Stimulated activated CD8-positive, alpha-beta memory T cell treated with anti-CD3 and anti-CD28 coated beads, Interleukin-4, amount 100 ng/mL, for 24 hours (primary cell): ENCODE measurements around the gene SESN3.
"Not testable (repeated sequence)": the region's sequence is repeated elsewhere in the genome, so short reads cannot be mapped to it uniquely, and the experiment has no call there.

ENCODE experiments used
- DNase-seq: peaks from one replicate; pipeline ENCODE4 v3.0.0-alpha.2; 2020; ENCODE audit warnings: low read depth

The SESN3 gene

GRCh38 chr11:95152876-95153856 is 77.8 kb downstream of the SESN3 start:
- no peak for DNase-seq

GRCh38 chr11:95150956-95151684 is 79.9 kb downstream of the SESN3 start:
- DNase-seq = peak; percentile 78

GRCh38 chr11:95149651-95150364 is 81.2 kb downstream of the SESN3 start:
- no peak for DNase-seq

GRCh38 chr11:95148938-95149337 is 82.1 kb downstream of the SESN3 start:
- DNase-seq = no peak

- no peak for DNase-seq
Measured at GRCh38 chr11:95148406-95148805, 82.6 kb downstream of the SESN3 start.

- no peak for DNase-seq
Measured at GRCh38 chr11:95147364-95147905, 83.6 kb downstream of the SESN3 start.

- DNase-seq = no peak
Measured at GRCh38 chr11:95145430-95146060, 85.5 kb downstream of the SESN3 start.

GRCh38 chr11:95144313-95145235 is 86.4 kb downstream of the SESN3 start:
- DNase-seq = no peak

GRCh38 chr11:95143106-95143681 is 87.8 kb downstream of the SESN3 start:
- no peak for DNase-seq

GRCh38 chr11:95142431-95142830 is 88.6 kb downstream of the SESN3 start:
- DNase-seq = no peak

- DNase-seq = no peak
Measured at GRCh38 chr11:95140397-95141033, 90.5 kb downstream of the SESN3 start.

- DNase-seq = no peak
Measured at GRCh38 chr11:95138448-95138847, 92.6 kb downstream of the SESN3 start.

- DNase-seq = no peak
Measured at GRCh38 chr11:95137299-95137698, 93.7 kb downstream of the SESN3 start.

GRCh38 chr11:95136747-95137146 is 94.3 kb downstream of the SESN3 start:
- not testable (repeated sequence) for DNase-seq

- no peak for DNase-seq
Measured at GRCh38 chr11:95135880-95136279, 95.1 kb downstream of the SESN3 start.

- no peak for DNase-seq
Measured at GRCh38 chr11:95135155-95135554, 95.8 kb downstream of the SESN3 start.

GRCh38 chr11:95134491-95134890 is 96.5 kb downstream of the SESN3 start:
- no peak for DNase-seq

GRCh38 chr11:95132956-95133355 is 98.0 kb downstream of the SESN3 start:
- no peak for DNase-seq

GRCh38 chr11:95128602-95129001 is 102.4 kb downstream of the SESN3 start:
- no peak for DNase-seq

- no peak for DNase-seq
Measured at GRCh38 chr11:95123556-95123955, 107.4 kb downstream of the SESN3 start.
